Measurements from ENCODE around the gene SASH1.
"Not testable (repeated sequence)": the region's sequence is repeated elsewhere in the genome, so short reads cannot be mapped to it uniquely, and the experiment has no call there.

Gene SASH1

DNA sequence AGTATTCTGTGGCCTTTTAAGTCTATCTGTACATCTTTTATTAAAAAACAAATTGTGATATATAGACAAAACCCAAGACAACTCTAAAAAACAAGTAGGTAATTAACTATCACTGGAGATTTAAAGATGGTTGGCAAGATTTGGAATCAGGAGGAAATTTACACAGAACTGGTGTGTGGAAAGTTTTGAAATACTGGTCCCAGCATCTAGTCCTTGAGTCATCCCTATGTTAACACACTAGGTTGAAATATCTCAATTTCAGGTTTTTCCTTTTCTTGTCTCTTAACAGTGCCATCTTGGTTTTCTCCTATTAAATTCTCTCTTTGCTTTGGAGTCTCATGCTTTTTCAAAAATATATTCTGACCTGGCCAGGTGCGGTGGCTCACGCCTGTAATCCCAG lies 27.5 kb downstream of the SASH1 start:
- DNase-seq: no peak

DNA sequence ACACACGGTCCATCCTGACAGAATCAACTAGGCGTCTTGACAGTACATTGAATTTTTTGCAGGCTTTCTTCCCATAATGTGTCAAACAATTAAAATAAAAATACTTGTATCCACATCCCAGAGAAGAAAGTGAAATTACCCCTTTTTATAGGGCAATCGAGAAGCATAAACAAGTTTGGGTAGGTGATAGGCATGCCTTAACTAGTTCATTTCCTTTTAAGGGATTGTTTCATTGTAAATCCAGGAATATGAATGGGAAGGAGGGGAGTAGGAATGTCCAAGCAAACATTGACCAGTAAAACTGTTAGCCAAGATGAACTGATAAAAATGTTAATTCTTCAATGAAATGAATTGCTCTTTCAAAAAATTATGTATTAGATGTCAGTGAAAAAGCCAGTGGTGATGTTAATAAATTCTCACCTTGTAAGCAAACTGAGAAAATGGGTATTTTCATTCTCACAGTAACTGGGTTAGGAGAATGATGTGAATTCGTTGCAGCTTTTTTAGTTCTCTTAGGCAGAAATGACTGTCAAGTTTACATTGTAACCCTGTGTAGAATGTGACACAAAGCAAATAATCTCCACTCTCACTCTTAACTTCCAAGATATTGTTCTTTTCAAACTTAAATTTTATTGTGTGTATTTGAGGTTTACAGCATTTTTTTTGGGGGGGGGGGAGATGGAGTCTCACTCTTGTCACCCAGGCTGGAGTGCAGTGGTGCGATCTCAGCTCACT lies 31.6 kb downstream of the SASH1 start:
- DNase-seq: no peak

DNA sequence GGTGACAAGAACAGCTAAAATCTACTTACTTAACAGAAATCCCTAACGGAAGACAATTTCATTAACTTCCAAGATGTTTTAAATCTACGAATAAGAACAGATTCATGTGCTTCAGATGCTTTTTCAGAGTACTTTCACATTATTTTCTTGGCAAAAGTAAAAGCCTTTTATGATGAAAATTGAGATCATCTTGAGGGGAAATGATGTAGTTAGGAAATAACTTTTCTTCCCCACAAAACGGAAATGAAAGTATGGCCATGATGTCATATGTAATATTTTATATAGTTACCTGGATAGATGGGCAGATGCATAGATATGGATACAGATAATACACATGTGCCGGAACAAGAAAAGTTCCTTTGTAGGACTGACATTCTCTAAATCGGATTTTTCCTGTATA lies 32.8 kb downstream of the SASH1 start:
- no peak for DNase-seq

DNA sequence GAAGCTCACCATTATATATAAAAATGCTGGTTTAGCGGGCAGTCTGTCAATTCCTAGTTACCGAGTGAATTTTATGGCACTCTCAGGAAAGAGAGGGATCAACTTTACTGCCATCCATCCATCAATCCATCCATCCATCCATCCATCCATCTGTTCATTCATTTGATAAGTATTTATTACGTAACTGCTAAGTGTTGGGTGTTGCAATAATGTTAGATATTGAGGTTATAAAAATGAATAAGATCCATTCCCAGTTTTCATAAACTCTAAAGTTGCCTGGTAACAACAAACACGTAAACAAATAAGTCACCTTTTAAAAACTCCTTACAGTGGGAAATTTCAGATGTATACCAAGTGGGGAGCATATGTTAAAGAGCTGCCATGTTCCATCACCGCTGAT lies 36.8 kb downstream of the SASH1 start:
- no peak for DNase-seq

DNA sequence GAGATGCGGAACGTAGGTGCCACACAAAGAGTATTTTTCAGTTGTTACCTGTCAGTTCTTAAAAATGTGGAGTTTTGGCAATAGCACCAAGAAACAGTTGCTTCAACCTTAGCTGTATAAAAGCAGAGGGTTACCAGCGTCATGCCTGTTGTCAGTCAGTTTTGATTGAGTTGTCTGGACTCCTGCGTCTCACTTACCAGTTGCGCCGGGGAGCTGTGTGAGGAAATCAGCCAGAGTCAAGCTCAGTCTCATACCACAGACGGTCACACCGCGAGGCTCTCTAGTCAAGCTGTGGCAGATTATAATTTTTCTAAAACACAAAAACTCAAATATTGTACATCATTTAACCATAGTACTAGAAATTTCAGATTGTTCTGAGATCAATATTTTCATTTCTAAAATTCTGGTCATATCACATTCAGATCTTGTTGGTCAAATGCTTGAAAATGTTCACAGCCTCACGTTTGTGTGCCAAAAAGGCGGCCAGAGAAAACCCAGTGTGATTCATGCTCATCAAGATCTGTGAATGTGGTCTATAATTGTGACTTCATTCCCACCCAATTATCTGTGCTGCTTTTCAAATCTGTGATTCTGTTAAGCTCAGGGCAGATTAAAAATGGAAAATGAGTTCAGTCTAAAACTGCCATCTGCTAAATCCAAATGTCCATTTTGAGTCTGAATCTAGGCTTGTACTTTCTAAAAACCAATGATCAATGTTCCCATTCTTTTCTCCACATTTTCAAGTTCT lies 37.5 kb downstream of the SASH1 start:
- DNase-seq: no peak

DNA sequence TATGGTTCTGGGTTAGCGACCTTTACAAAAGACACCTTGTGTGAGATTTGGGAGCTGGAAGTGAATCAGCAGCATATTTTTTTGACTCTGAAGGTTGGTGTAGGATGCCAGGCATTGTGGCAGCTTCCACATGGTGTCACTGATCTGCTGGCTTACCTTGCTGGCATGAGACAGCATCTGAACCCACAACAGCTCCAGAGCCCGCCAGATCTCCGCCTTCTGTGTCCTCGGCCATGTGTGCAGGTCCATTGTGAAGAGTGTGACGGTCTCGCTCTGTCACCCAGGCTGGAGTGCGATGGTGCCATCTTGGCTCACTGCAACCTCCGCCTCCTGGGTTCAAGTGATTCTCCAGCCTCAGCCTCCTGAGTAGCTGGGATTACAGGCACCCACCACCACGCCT lies 39.4 kb downstream of the SASH1 start:
- not testable (repeated sequence) for DNase-seq

DNA sequence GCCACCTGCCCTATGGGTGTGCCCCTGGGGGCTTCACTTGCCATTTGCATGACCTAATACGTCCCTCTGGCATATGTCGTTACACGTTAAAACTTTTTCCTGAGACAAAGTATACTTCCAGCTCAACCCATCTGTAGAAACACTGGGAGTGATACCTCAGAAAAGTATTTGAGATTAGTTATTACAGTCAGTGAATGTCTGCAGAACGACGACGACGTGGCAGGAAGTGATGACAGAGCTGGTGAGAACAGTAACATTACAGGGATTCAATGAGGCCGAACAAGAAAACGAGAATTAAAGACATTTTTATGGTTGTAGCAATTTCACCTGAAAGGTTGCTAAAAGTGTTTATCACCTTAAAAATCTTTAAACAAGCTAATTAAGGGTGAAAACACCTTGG lies 40.2 kb downstream of the SASH1 start:
- no peak for DNase-seq

DNA sequence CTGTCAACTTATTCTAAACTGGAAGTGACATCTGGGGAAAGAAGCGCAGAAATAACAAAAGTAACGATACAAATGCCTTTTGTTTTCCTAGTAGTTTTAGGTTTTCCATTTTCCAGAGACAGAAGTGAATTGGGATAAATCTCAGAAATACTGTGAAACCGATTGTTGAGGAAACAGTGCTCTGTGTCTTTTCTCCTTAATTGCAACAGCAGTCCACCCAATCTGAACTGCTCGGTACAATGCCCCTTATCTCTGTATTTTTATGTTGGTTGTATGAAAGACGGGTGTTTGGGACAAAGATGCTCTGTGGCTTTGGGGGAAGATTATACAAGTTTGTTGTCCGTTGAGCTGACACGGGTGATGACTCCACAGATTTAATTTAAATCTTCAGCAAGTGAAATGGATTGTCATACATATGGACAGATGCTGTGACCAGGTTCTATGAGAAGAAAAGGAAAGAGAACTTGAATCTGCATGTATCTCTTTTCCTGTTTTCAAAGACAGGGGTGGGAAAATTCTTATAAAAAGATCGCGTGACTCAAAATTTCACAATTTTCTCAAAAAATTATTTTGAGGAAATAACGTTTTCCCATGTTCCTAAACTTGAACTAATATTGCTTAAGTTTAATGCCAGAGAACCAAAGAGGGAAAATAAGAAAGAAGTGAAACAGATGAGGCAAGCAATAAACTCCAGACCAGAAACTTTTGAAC lies 41.2 kb downstream of the SASH1 start:
- no peak for DNase-seq

DNA sequence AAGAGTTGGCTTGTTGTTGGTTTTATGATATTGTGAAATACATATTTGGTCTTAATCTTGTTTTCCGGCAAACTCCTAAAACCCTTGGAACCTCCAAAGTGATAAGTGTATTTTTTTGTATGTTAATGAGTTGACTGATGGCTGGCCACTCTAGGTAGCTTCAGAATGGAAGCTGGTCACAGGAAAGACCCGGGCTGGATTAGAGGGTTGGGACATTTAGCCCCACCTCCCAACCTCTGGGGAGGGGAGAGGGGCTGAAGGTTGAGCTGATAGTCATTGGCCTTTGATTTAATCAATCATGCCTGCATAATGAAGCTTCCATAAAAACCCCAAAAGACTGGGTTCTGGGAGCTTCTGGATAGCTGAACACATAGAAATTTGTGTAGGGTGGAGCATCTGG lies 42.7 kb downstream of the SASH1 start:
- DNase-seq: no peak

DNA sequence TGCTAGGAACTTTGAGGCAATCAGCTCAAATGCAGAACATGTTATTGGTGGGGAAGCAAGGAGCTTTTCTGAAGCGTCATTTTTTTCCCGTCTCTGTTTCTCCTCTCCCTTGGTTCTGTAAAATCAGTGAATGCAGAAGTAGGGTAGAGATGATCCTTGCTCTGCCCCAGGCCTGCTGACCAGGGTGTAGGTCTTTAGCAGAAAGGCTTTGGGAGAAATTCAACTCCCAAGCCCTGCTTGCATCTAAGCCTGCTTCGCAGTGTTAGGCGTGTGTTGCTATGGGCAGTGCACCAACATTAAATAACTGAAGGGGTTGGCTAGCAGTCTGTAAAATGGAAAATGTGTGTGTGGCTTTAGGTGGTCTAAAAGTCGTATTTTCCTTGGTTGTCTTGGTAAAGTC lies 45.9 kb downstream of the SASH1 start:
- no peak for DNase-seq

DNA sequence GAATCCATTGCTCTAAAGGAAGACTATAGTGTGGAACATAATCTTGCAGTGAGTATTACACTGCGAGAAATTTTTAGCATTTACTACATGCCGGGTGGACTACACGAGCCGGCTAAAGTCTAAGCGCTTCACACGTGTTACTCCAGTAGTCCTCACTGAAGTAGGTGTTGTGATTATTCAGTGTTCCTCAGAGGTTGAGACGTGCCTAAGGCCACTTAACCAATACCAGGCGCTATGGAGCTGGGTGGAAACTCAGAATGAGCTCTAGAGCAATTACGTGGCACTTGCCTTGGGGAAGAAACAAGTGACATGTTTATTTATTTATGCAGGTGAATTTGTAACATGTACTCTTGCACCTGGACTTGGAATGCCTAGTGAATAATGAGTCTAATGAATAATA lies 46.4 kb downstream of the SASH1 start:
- no peak for DNase-seq

DNA sequence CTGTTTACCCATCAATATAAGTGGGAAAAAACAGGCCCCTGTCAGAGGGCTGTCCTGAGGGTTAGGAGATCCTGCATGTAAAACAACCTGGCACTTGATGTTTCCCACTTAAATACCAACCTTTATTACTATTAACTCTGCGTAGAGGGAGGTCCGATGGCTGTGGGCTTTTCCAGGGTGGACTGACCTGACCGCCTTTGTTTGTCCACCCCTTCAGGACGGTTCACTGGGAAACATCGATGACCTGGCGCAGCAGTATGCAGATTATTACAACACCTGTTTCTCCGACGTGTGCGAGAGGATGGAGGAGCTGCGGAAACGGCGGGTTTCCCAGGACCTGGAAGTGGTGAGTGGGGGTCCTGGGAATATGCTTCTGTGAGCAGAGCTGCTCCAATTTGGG lies 47.3 kb downstream of the SASH1 start:
- DNase-seq: no peak

DNA sequence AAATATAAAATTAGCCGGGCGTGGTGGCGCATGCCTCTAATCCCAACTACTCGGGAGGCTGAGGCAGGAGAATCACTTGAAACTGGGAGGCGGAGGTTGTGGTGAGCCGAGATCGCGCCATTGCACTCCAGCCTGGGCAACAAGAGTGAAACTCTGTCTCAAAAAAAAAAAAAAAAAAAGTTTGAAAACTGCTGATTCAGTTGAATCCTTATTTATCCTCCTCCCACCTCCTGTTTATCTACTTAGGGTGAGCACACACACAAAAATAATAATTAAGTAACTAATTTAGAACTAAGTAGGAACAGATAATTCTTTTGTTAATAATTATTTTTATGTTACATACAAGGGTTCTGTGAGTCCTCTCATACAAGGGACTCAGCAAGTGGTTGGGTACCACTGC lies 49.5 kb downstream of the SASH1 start:
- not testable (repeated sequence) for DNase-seq

DNA sequence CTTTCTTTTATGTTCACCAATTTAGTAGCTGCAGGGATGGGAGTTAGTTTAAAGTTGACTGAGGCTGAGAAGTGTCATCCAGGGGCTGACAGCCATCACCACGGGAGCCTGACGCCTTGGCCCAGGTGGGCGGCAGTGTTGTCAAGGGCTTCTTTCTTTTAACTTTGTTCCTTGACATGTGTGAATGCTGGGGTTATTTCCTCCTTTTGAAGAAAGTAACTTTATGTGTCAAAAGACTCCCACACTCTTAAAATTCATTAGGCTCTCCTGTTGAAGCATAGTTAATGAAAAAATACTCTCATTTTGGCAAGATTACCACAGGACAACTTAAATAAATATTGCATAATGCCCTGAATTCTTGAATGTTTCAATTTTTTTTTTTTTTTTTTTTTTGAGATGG lies 50.0 kb downstream of the SASH1 start:
- DNase-seq: no peak

DNA sequence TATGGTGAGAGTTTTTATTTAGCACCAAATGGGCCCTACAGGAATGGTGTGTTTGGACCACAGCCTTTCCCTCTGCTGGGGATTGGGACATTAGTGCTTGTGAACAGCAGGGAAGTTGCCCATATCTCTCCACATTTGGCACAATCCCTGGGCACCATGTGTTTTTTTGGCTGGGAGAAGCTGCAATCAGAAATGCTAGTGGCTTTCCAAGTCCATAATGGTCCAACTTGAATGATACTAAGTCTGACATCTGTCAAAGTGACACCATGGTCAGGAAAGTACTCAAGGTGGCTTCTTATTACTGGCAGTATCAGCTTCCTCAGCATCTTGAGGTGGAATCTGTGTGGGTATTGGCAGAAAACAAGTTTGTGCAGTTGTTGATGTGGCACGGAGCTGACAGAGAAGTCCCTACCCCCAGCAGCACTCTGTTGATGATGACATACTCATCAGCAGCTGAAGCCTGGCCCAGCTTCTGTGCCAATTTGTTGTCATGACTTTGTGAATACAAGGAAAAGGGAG lies 53.0 kb downstream of the SASH1 start:
- DNase-seq: no peak

DNA sequence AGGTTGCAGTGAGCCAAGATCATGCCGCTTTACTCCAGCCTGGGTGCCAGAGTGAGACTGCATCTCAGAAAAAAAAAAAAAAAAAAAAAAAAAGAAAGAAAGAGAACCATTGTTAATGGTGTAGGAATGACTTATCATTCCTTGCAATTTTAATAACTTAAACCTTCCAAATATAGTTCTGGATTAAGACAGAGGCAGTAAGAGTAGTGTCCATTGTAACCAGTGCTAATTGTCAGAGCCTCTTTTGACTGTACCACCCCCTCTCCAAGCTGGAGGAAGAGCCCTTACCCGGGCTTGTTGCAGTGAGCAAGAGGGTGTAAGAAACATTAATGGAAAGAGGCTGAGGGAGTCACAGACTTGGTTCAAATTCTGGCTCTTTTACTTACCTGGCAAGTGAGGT lies 53.8 kb downstream of the SASH1 start:
- DNase-seq: no peak

DNA sequence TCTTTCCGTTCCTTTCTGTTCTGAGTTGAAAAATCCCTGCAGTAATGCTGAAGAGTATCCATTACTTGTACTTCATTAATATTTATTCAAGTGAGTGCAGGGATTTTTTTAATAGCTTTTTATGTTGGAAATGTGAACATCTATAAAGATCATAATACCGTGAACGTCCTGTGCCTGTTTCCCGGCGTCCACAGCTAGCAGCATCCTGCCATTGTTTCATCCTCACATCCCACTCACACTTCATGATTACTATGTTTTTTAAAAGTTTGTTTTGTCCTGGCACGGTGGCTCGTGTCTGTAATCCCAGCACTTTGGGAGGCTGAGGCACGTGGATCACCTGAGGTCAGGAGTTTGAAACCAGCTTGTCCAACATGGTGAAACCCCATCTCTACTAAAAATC lies 54.3 kb downstream of the SASH1 start:
- no peak for DNase-seq

DNA sequence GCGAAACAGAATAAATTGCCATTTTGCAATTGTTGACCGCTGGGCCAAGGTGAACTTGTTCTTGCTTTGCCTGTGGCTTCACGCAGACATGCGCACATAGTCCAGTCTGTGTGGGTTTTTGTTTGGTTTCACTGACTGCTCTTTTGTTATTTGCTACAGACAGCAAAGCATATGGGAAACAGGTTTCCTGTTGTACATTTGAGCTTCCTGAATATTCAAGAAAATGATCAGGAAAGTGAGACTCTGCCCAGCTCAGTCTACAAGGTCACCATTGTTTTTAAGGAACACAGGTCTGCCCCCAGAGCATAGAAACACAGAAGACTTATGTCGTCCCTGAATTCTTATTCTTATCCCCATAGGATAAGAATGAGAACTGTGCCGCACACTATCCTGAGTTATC lies 55.6 kb downstream of the SASH1 start:
- DNase-seq: no peak

DNA sequence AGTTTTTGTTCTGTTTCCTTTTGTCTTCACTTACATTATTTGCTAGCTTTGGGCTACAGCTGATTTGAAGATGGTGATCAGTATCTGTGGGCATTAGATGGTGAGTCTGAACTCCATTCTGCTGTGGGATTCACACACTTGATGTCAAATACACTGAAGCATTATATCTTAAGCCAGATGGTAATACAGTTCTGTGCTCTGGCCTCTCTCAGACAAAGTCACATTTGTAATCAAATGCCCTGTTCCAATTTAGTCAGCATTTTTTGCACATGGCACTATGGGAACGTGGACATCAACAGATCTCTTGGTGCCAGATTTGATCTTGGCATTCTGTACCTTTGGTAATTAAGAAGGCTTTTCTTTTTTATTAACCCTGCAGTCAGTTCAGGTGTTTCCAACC lies 56.0 kb downstream of the SASH1 start:
- no peak for DNase-seq

DNA sequence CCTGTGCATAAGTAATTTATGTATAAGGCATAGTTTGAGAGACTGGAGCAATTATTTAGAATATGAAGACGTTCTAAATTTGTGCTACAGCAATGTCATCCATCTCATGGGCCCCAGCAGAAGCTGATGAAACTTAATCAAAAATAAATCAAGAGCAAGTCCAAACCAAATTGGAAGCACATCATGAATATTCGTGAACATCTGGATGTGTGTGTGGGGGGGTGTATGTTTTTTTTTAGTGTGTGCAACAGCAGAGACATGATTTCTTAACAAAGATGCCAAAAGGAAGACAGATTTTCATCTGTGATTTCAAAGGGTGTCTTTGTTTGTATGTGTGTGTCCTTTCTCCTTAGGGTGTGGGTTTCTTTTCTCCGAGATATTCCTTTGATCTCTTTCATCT lies 58.9 kb downstream of the SASH1 start:
- DNase-seq: no peak

DNA sequence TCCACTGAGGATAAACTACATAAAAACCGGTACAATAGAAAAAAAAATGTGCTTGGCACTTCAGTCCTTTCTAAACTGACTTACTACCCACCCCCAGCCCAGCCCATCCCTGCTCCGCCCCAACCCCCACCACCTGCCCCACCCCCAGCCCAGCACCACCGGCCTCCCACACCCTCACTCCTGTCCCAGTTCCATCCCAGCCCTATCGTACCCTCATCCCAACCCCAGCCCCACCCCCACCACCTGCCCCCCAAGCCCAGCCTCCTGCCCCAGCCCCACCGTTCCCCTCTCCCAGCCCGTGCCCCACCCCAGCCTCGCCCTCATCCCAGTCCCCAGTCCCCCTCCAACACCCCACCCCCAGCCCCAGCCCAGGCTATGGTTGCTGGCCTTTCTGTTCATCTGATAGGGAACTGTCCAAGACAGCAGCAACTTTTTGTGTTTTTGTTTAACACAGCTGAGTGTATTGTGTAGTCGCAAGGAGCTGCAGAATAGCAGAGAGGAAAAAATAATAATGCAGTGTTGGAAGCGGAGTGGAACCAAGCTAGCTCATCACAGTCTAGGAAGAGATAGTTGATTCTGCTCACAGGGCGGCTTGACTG lies 61.9 kb downstream of the SASH1 start:
- DNase-seq: no peak

DNA sequence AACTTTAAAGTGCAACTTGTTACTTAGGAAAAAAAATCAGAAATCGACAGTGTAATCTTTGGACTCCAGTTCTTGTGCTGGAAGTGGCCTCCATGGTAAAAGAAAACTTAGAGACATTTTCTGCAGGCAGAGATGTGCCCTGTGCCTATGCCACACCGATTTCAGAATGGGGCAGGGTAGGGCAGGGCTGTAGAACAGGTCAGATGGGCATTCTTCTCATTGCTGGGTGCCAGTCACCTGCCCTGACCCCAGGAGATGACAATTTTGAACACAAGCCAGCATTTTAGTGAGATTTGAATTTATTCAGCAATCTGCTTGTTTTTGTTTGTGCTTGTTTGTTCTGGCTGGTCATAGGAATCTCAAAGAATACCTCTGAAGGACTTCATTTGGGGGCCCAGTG lies 63.3 kb downstream of the SASH1 start:
- DNase-seq: no peak

DNA sequence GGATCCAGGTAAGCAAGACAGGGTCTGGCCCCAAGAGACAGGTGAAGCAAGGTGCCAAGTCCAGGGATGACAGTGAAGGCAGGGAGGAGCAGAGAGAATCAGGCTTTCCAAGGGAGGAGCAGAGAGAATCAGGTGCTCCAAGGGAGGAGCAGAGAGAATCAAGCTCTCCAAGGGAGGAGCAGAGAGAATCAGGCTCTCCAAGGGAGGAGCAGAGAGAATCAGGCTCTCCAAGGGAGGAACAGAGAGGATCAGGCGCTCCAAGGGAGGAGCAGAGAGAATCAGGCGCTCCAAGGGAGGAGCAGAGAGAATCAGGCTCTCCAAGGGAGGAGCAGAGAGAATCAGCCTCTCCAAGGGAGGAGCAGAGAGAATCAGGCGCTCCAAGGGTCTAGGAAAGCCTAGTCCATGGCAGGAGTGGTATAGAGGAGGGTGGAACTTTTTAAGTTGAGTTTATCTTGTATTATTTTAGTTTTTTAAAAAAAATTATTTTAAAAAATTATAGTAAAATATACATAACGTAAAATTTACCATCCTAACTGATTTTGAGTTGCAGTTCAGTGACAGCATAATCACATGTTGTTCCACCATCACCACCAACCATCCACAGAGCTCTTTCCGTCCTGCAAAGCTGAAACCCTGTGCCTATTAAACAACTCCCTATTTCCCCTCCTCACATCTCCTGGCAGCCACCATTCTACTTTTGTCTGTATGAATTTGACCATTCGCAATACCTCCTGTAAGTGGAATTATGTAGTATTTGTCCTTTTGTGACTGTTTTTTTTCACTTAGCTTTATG lies 64.1 kb downstream of the SASH1 start:
- no peak for DNase-seq
